NCI-H460 (cell line): Measurements from ENCODE around the gene TPT1. TPM values are rescaled to one million over a fixed set of nuclear protein-coding genes. Genes with fewer than 3 reads are reported as not detected.
A peak's percentile ranks its signal among the peaks of the same experiment; 100 is the strongest.
"Not testable (repeated sequence)": the region's sequence is repeated elsewhere in the genome, so short reads cannot be mapped to it uniquely, and the experiment has no call there.

Source experiments
- DNase-seq: peaks from one replicate; pipeline ENCODE4 v3.0.0-alpha.2; 2016; ENCODE audit warnings: low read depth; ENCODE audit errors: extremely low read depth
- polyA plus RNA-seq: library from polyadenylated mRNA; depleted of rRNA; stranded (reverse); fragments of >200 nt; gene quantifications from 2 replicates; pipeline ENCODE4 v1.2.3, GENCODE V29; 2014; cell fraction: nucleus; rRNA removed
- total RNA-seq: library from RNA; depleted of rRNA; stranded (reverse); fragments of >200 nt; shearing (Covaris generic); gene quantifications from 2 replicates; pipeline ENCODE4 v1.2.3, GENCODE V29; 2014; rRNA removed

Gene TPT1
- 3,373 and 3,747 TPM in 2 replicates for total RNA-seq
- 1,963 and 2,051 TPM in 2 replicates for polyA plus RNA-seq

- peak; percentile 96 for DNase-seq
Observed at GRCh38 chr13:45341034-45341798, at the start of gene TPT1. Gene TPT1, minus strand, starts transcription at chr13:45341183. Its CDS starts 114 bp downstream, at chr13:45341069.

DNA sequence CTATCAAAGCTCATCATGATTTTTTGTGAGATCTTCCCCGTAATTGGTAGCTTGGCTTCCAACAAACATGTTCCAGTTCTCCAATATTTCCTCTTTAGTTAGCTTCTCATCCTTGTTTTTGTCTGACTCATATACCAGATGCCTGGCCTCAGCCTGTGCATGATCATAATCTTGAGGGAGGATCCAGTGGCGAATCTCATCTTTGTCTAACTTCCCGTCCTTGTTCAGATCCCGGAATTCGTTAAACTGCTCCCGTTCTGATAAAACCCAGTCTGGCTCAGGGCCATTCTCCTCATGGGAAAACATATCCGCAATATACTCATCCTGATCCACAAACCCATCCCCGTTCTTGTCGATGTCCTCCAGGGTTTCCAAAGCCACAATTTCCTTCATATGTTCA, 49.4 kb upstream of the TPT1 start:
- not testable (repeated sequence) for DNase-seq

DNA sequence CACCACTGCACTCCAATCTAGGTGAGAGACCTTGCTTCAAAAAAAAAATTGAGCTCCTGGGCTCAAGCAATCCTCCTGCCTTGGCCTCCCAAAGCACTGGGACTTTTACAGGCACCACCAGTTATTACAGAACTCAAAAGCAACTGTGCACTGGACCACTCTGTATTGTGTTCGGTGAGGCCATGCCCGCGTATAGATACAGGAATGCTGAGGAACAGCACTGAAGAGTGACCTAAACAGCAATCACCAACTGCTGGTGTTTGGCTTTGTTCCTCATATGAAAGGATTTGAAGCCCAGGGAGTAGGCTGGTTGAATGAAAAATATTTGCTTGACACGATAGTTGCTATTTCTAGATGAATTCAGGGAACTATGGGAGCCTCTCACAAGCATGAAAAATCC, 47.7 kb upstream of the TPT1 start:
- DNase-seq: no peak

- DNase-seq: not testable (repeated sequence)
Observed at GRCh38 chr13:45386892-45387575, 46.1 kb upstream of the TPT1 start.

DNA sequence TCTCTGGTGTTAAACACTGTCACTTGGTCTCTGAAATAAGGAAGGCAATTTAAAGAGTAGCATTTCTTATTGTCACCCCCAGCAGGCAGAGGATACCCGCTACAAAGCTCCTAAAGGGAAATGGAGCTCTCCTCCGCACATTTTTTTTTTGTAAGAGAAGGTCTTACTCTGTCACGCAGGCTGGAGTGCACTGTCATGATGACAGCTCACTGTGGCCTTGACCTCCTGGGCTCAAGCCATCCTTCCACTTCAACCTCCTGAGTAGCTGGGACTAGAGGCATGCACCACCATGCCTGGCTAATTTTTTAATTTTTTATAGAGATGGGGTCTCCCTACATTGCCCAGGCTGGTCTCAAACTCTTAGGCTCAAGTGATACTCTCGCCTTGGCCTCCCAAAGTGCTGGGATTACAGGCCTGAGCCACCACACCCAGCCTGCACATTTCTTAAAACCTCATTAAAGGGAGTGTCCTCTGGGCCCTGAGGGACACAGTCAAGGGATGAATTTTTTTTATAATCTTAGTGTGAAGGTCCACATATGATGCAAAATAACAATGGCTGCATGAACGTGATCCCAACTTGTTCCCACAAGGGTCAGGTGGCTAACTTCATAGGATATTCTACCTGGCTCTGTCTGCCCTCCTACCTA, 45.0 kb upstream of the TPT1 start:
- DNase-seq: no peak

- no peak for DNase-seq
Observed at GRCh38 chr13:45385320-45385719, 44.3 kb upstream of the TPT1 start.

- no peak for DNase-seq
Observed at GRCh38 chr13:45384474-45385174, 43.6 kb upstream of the TPT1 start.

- not testable (repeated sequence) for DNase-seq
Observed at GRCh38 chr13:45382739-45383138, 41.8 kb upstream of the TPT1 start.

- no peak for DNase-seq
Observed at GRCh38 chr13:45381196-45381595, 40.2 kb upstream of the TPT1 start.

GRCh38 chr13:45380708-45381107, 39.7 kb upstream of the TPT1 start:
- DNase-seq: not testable (repeated sequence)

DNA sequence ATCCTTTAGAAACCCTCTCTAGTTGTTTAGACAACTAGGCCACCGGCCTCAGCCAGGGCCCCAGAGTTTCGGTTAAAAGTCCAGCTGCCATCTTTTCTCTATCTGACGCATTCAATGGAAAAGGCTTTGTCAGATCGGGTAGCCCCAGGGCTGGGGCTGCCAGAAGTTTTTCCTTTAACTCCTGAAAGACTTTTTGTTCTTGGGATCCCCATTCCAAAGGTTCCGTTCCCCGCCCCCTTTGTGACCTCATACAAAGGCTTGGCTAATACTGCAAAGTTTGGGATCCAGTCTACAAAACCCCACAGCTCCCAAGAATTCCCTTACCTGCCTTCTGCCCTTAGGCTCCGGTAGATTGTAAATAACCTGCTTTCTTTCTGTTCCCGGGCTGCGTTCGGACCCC, 38.5 kb upstream of the TPT1 start:
- DNase-seq: not testable (repeated sequence)

GRCh38 chr13:45378786-45379185, 37.8 kb upstream of the TPT1 start:
- not testable (repeated sequence) for DNase-seq

- not testable (repeated sequence) for DNase-seq
Observed at GRCh38 chr13:45377314-45377713, 36.3 kb upstream of the TPT1 start.

DNA sequence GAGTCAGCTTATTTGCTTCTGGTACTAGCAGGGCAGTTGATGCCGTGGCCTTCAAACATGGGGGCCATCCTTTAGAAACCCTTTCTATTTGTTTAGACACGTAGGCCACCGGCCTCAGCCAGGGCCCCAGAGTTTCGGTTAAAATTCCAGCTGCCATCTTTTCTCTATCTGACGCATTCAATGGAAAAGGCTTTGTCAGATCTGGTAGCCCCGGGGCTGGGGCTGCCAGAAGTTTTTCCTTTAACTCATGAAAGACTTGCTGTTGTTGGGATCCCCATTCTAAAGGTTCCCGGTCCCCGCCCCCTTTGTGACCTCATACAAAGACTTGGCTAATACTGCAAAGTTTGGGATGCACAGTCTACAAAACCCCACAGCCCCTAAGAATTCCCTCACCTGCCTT, 35.7 kb upstream of the TPT1 start:
- DNase-seq: not testable (repeated sequence)

- DNase-seq: no peak
Observed at GRCh38 chr13:45374917-45375316, 33.9 kb upstream of the TPT1 start.

- DNase-seq: no peak
Observed at GRCh38 chr13:45373162-45373547, 32.2 kb upstream of the TPT1 start.

- no peak for DNase-seq
Observed at GRCh38 chr13:45372189-45373161, 31.5 kb upstream of the TPT1 start.

GRCh38 chr13:45370922-45371406, 30.0 kb upstream of the TPT1 start:
- DNase-seq: peak; percentile 35

DNA sequence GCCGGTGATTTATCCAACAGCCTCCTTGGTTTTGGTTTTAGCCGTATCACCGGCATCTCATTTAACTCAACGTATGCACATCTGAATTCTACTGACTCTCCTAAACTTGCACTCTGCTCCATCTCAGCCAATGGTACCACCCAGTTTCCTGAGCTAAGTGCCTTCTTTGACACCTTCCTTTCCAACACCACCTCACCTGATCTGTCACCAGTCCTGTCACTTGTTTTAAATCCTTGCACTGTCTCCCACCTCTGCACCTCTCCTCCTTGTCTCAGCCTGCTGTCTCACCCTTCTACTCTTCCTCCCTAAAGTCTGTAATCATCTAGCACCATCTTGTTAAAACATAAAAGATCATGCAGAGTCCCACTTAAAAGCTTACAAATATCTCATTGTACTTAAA, 28.1 kb upstream of the TPT1 start:
- DNase-seq: no peak
